DMS79 treated with DMSO at 0.1 percent for 48 hours (cell line): ENCODE data around the gene SFPQ.
"Not testable (repeated sequence)": the region's sequence is repeated elsewhere in the genome, so short reads cannot be mapped to it uniquely, and the experiment has no call there.

Experiments used
- DNase-seq: peaks from one replicate; lab custom pipeline; 2025; lab: John Stamatoyannopoulos, UW

The SFPQ gene

DNA sequence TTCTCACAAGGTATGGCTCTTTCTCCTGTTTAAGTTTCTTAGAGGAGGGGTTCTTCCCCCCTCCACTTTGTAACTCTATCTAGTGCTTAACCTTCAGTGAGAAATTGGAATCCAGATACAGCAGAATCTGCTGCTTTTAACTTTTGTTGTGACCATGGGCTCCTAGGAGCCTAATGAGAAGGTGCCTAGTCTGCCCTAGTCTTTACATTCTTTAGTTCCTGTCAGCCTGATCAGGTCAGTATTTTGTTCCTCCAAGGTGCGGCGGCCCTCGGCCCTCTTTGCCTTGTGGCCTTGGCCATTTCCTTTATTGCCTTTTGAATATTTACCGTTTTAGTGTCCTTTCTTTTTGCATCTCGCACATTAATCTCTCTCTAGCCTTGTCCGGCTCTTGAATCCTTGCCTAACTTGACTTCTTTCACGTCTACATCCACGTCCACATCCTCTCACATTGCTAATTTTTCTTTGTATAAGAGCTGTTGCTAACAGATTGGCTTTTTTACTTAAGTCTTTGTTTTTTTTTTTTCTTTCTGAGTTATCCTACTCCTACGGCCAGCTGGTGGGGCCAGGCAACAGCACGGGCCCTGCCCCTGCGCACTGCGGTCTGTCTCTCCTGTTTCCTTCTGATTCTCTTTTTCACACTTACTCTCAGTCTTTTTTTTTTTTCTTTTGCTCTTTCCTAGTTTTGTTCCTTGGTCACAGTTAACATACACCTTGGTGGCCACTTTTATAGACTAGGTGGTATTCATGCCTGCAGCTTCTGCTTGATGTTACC lies 49.0 kb downstream of the SFPQ start:
- DNase-seq: no peak

DNA sequence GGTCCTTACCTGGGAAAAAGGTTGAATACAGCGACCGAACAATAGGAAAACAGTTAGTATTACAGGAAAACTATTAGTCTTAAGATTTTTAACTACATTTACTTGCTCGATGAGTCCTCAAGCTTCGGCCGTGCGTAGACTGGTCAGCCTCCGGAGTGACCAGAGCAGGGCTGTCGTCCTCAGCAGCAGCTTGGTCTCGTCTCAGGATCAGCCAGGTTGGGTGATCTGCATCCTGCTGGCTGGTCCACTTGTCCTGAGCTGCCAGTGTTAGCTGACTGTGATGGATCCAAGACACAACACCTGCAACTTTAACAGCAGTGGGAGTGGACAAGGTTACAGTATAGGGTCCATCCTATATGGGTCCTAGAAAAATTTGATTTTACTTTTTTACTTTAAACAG lies 50.2 kb downstream of the SFPQ start:
- DNase-seq: not testable (repeated sequence)

DNA sequence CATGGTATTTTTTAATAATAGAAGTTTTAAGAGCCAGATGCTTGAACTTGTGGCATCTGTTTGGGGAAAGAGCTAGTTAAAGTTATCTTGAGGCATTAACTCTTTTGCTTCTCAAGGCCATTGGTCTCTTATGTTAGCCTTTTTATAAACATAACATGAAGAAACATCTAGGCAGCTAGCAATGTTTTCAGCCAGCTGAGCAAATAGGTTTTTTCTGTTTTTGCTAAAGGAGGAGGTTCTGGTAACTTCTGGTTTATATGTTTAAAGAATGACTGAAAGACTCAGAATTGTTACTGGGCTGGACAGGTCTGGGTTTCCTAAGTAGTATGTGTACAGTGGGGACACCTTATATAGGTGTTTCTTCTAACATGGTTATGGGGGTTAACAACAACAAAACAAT lies 50.7 kb downstream of the SFPQ start:
- not testable (repeated sequence) for DNase-seq

DNA sequence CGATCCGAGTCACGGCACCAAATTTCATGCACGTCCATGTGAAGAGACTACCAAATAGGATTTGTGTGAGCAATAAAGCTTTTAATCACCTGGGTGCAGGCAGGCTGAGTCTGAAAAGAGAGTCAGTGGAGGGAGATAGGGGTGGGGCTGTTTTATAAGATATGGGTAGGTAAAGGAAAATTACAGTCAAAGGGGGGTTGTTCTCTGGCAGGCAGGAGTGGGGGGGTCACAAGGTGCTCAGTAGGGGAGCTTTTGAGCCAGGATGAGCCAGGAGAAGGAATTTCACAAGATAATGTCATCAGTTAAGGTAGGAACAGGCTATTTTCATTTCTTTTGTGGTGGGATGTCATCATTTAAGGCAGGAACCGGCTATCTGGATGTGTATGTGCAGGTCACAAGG lies 55.4 kb downstream of the SFPQ start:
- DNase-seq: not testable (repeated sequence)

DNA sequence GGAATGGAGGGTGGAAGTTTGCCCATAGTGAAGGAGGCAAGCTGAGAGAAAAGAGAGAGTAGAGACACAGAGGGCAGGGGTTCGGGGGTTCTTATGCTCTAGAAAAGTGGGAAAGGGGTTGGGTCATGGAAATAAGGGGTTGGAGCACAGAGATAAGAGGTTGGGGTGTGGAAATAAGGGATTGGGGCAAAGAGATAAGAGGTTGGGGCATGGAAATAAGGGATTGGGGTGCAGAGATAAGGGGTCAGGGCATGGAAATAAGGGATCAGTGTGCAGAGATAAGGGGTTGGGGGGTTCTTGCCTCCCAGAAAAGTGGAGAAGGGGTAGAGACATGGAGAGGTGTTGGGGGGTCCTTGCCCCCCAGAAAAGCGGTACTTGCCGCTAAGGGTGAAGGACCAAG lies 56.2 kb downstream of the SFPQ start:
- DNase-seq: no peak
